Loucy (cell line): ENCODE results near the gene FHIT.

ENCODE experiments used
- H2AFZ ChIP-seq: fragments of 200-600 bp; sonication (generic); 2 replicates; pipeline ENCODE4 v1.6.0; 2016; ENCODE audit warnings: antibody characterized with exemption, mild to moderate bottlenecking, low read length, moderate library complexity
- H3F3A ChIP-seq: fragments of 200-600 bp; 2 replicates; pipeline ENCODE4 v1.6.0; 2016; ENCODE audit warnings: antibody characterized with exemption, low read depth, mild to moderate bottlenecking
- H3K27me3 ChIP-seq: fragments of 200-600 bp; sonication (generic); 2 replicates; pipeline ENCODE4 v1.6.1; 2014; ENCODE audit warnings: low read length, mild to moderate bottlenecking; ENCODE audit not compliant: insufficient read depth, poor library complexity, severe bottlenecking
- H3K36me3 ChIP-seq: fragments of 200-600 bp; sonication (generic); 2 replicates; pipeline ENCODE4 v1.6.1; 2016; ENCODE audit warnings: low read length; ENCODE audit not compliant: insufficient read depth
- H3K4me1 ChIP-seq: fragments of 200-600 bp; sonication (generic); 2 replicates; pipeline ENCODE4 v1.5.1; 2014; ENCODE audit warnings: low read length, mild to moderate bottlenecking; ENCODE audit not compliant: insufficient read depth, poor library complexity, severe bottlenecking
- H3K4me2 ChIP-seq: fragments of 200-600 bp; sonication (generic); 2 replicates; pipeline ENCODE4 v1.6.0; 2014; ENCODE audit warnings: antibody characterized with exemption, low read length, low read depth, mild to moderate bottlenecking; ENCODE audit not compliant: poor library complexity, severe bottlenecking
- H3K4me3 ChIP-seq: fragments of 200-600 bp; sonication (generic); 2 replicates; pipeline ENCODE4 v1.5.1; 2014; ENCODE audit warnings: low read length, mild to moderate bottlenecking, mixed read lengths; ENCODE audit not compliant: poor library complexity, severe bottlenecking
- H3K79me2 ChIP-seq: fragments of 200-600 bp; sonication (generic); 2 replicates; pipeline ENCODE4 v1.6.1; 2014; ENCODE audit warnings: low read length; ENCODE audit not compliant: insufficient read depth
- H3K9ac ChIP-seq: fragments of 200-600 bp; sonication (generic); 2 replicates; pipeline ENCODE4 v1.6.0; 2014; ENCODE audit warnings: mild to moderate bottlenecking, low read depth, low read length, moderate library complexity; ENCODE audit not compliant: poor library complexity, severe bottlenecking
- H3K9me2 ChIP-seq: fragments of 200-600 bp; sonication (generic); replicated peaks from 2 replicates; pipeline ENCODE4 v1.6.1; 2016; ENCODE audit warnings: low read depth, low read length, mixed read lengths
- H3K9me3 ChIP-seq: fragments of 200-600 bp; sonication (generic); 2 replicates; pipeline ENCODE4 v1.6.1; 2014; ENCODE audit warnings: mild to moderate bottlenecking, antibody characterized with exemption, low read length, low read depth; ENCODE audit not compliant: insufficient read depth
- H4K20me1 ChIP-seq: fragments of 200-600 bp; sonication (generic); 2 replicates; pipeline ENCODE4 v1.6.0; 2014; ENCODE audit warnings: antibody characterized with exemption, low read length, mild to moderate bottlenecking; ENCODE audit not compliant: insufficient read depth, poor library complexity, severe bottlenecking
- CTCF ChIP-seq: fragments of 200-600 bp; sonication (generic); conservative IDR thresholded peaks from 2 replicates; pipeline ENCODE4 v1.5.1; 2014; ENCODE audit warnings: mild to moderate bottlenecking, antibody characterized with exemption, low read length
- EZH2phosphoT487 ChIP-seq: fragments of 200-600 bp; IDR thresholded peaks from 2 replicates; pipeline ENCODE4 v1.6.1; 2018; ENCODE audit warnings: antibody characterized with exemption, mild to moderate bottlenecking, moderate library complexity, borderline replicate concordance

Gene FHIT

GRCh38 chr3:59774000-59774399, 1477.3 kb downstream of the FHIT start:
- H4K20me1 ChIP-seq = no peaks in the 10 kb centered on the region
- H2AFZ ChIP-seq = no peak overlapping the region
- no peaks in the 10 kb centered on the region for H3K27me3 ChIP-seq
- H3K79me2 ChIP-seq = no peaks in the 10 kb centered on the region
- no peaks in the 10 kb centered on the region for H3K9me2 ChIP-seq
- H3K4me3 ChIP-seq = no peak overlapping the region
- H3K9me3 ChIP-seq = no peaks in the 10 kb centered on the region
- H3K4me2 ChIP-seq = no peak overlapping the region
- peak overlapping the region; percentile 73 for H3K9ac ChIP-seq
- H3K4me1 ChIP-seq = peaks cover 89% of the 10 kb centered on the region
- TF ChIP-seq EZH2phosphoT487 = no peak
- H3F3A ChIP-seq = peaks cover 17% of the 10 kb centered on the region
- no peaks in the 10 kb centered on the region for H3K36me3 ChIP-seq

GRCh38 chr3:59772416-59773408, 1478.5 kb downstream of the FHIT start:
- Histone ChIP-seq H3K4me1 (peaks cover 76% of the 10 kb centered on the region), H3F3A (peaks cover 17% of the 10 kb centered on the region), H3K4me2 (peak overlapping the region; percentile 87), H3K4me3 (peak overlapping the region; percentile 63), H2AFZ (no peak overlapping the region), H4K20me1 (no peaks in the 10 kb centered on the region), H3K79me2 (no peaks in the 10 kb centered on the region), H3K9ac (peak overlapping the region; percentile 82), H3K36me3 (no peaks in the 10 kb centered on the region), H3K27me3 (no peaks in the 10 kb centered on the region), H3K9me2 (no peaks in the 10 kb centered on the region), H3K9me3 (no peaks in the 10 kb centered on the region)
- peak; percentile 31; the same call in 1 of the 2 replicates for TF ChIP-seq CTCF
- no peak for TF ChIP-seq EZH2phosphoT487

DNA sequence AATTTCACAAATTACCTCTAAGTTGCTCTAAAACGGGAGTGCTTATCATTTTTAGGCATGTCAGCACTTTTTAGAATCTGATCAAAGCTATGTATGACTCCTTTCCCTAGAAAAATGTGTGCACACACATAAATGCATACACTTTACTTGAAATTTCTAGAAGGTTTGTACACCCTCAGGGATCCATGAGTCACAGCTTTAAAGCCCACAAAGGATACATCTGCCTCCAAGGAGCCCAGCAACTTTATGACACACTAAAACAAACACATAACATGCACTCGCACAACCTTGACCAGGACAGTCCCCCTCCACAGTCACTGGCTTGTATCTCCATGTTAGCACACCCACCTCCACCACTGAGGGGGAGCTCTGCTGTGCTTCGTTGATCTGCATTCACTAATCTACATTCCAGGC, 1479.5 kb downstream of the FHIT start:
- Histone ChIP-seq H3K27me3 (no peaks in the 10 kb centered on the region), H3K36me3 (no peaks in the 10 kb centered on the region), H3K4me1 (peaks cover 67% of the 10 kb centered on the region), H3K4me2 (peak overlapping the region; percentile 87), H3K9ac (peak overlapping the region; percentile 82), H3F3A (peaks cover 17% of the 10 kb centered on the region), H3K79me2 (no peaks in the 10 kb centered on the region), H3K9me3 (no peaks in the 10 kb centered on the region), H3K9me2 (no peaks in the 10 kb centered on the region), H2AFZ (no peak overlapping the region), H4K20me1 (no peaks in the 10 kb centered on the region), H3K4me3 (peak overlapping the region; percentile 63)
- TF ChIP-seq CTCF (no peak), EZH2phosphoT487 (no peak)
